IPS-18c (cell line): Measurements from ENCODE around the gene ENG.
"Not testable (repeated sequence)": the region's sequence is repeated elsewhere in the genome, so short reads cannot be mapped to it uniquely, and the experiment has no call there.

Experiments
- H3K4me3 ChIP-seq: 2 replicates; pipeline ENCODE4 v1.7.0; 2013; ENCODE audit warnings: low read depth, mild to moderate bottlenecking, low read length, moderate library complexity; ENCODE audit not compliant: insufficient read depth
- H3K9me3 ChIP-seq: one replicate; pipeline ENCODE4 v1.6.1; 2013; ENCODE audit warnings: mild to moderate bottlenecking, low read length, moderate library complexity; ENCODE audit not compliant: control insufficient read depth, insufficient read depth

The ENG gene

DNA sequence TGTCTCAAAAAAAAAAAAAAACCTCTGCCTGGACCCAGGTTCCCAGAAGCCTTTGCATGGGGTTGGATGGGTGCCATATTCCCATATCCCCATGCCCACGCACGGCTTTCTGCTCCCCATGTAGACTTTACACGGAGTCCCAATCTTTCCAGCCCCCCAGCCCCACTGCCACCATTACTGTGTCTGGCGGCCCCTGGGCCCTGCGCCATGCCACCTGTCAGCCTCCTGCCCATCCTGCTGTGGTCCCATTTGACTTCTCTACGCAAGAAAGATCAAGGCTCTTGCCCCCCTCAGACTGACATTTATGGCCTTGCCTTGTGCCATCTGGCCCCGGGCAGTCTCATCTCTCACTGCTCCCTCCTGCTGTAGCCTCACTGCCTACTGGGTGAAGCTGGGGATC lies 29.5 kb upstream of the ENG start:
- H3K4me3 ChIP-seq = no peak overlapping the region
- H3K9me3 ChIP-seq = no peaks in the 10 kb centered on the region

DNA sequence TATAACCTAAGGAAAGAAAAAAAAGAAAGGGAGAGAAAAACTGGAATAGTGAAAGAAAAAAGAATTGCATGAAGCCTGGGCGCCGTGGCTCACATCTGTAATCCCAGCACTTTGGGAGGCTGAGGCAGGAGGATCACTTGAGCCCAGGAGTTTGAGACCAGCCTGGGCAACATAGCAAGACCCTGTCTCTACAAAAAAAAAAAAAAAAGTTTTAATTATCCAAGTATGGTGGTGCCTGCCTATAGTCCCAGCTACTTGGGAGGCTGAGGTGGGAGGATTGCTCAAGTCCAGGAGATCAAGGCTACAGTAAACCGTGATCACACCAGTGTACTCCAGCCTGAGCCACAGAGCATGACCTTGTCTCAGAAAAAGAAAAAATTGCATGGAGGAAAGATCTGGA lies 27.3 kb upstream of the ENG start:
- H3K4me3 ChIP-seq, H3K9me3 ChIP-seq: not testable (repeated sequence)

DNA sequence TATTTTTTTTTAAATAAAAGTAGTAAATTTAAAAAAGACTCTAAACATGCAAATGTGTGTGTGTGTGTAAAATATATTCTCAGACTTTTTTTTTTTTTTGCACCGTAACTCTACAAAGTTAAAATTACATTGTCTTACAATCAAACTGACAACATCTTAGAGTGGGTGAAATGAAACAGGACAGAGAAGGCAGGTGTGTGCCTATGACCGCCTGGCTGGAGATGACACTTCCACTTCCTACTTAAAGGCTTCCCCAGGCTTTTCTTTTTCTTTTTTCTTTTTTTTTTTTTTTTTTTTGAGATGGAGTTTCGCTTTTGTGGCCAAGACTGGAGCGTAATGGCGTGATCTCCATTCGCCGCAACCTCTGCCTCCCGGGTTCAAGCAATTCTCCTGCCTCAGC lies 25.7 kb upstream of the ENG start:
- Histone ChIP-seq H3K4me3 (no peak overlapping the region), H3K9me3 (no peaks in the 10 kb centered on the region)

DNA sequence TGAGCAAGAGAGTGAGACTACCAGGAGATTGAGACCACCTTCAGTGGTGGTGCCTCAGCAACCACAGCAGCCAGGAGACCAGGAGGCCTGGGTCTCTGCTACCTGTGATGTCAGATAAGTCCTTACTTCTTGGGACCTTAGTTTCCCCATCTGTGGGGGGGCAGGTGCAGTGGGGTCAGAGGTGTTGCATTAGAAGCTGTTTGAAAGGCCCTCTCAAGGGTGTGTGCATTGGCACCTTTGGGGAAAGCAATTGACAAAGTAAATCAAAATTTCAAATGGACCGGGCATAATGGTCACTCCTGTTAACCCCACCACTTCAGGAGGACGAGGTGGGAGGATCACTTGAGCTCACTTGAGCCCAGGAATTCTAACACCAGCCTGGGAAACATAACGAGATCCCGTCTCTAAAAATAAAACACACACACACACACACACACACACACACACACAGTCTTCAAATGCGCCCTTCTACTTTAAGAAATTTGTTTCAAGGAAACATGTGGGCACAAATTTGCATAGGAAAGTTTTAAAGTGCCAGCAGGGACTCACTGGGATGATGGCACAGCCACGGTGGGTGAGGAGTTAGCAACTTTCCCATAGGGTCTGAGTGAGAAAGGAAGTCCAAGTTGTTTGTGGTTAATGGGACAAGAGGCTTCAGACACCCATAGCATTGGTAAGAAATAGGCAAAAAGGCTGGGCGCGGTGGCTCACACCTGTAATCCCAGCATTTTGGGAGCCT lies 24.4 kb upstream of the ENG start:
- no peak overlapping the region for H3K4me3 ChIP-seq

DNA sequence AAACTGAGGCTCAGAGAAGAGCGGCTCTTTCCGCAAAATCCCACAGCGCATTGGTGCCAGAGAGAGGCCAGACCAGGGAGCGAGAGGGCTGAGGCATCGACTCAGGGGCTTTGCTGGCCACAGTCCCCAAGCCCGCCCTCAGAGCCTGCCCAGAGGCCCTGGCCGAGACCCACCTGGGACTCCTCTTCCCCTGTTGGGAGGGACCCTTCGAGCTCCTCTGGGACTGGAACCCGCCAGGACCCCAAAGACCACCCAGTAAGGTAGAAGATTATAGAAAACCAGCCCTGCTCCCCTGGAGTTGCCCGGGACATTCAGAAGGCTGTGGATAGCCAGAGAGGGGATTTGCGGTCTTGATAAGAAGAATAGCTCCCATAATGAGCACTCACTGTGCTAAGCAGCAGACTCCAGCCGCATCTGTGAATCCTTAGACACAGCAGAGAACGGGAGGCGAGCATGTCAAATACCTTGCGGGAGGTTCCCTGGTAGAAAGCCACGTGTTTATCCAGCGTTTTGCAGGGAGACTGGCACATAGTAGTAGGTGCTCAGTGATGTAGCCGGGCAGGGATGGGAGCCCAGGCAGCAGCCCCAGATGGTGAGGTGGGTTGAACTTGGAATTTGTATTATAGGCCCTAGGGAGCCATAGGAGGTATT lies 23.7 kb upstream of the ENG start:
- H3K9me3 ChIP-seq = no peaks in the 10 kb centered on the region
- peak overlapping the region; percentile 71 for H3K4me3 ChIP-seq

More for the DNA sequence above, 24.4 kb upstream of the ENG start:
- no peaks in the 10 kb centered on the region for H3K9me3 ChIP-seq

DNA sequence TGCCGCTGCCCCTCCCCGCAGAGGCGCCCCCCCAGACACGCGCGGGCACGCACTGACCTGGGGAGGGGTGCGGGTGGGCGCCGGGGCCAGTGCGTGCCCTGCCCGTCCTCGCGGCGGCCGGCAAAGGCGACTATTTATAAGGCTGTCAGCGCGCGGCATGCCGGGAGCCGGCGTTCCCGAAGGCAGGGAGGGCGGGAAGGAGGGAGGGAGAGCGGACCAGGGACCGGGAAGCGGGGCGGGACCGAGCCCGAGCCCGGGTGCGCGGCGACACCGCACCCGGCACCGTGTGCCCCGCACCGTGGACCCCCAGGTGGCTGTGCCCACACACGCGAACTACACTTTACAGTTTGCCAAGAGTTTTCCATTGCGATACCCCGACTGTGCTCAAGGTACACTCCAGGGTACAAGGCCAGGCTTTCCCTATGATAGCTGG lies 23.1 kb upstream of the ENG start, which contains the start of gene AK1:
Gene AK1, minus strand, starts transcription at position 110 of the 433 bp plus-strand sequence. CDS start 3,058 bp downstream, outside the sequence.
- Histone ChIP-seq H3K4me3 (peak within 1 kb of the TSS; percentile 71), H3K9me3 (no peaks in the 10 kb centered on the region)

DNA sequence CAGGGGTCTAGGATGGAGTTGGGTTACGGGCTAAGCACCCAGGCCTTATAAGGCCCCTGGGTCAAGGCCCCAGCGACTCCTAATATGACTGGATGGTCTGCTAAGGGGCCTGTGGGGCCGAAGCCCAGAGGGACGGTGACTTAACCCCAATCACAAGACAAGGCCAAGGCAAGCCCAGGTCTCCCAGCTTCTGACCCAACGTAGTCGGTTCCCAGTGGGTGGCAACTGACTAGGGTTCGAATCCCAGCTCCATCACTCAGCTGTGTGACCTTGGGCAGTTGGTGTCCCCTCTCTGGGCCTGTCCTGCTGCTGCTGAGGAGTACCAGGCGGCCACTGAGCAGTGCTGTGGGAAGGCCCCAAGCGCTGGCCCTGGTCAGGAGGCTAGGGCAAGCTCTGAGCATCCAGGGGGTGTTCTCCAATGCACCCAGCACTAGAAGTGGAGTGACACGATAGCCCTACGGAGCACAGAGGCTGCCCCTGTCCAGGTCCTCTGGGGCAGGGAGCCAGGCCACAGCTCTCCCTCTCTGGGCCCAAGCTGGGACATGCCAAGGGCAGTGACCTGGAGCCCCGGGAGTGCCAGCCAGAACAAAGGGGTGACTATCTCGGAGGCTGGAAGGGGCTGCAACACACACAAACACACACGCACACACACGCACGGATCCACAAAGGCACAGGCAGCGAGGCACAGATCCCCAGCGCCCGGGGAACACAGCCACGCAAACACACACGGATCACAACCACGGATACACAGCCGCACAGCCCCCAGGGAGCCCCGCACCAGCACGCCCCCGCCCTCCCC lies 22.5 kb upstream of the ENG start:
- Histone ChIP-seq H3K4me3 (peak overlapping the region; percentile 71), H3K9me3 (no peaks in the 10 kb centered on the region)

DNA sequence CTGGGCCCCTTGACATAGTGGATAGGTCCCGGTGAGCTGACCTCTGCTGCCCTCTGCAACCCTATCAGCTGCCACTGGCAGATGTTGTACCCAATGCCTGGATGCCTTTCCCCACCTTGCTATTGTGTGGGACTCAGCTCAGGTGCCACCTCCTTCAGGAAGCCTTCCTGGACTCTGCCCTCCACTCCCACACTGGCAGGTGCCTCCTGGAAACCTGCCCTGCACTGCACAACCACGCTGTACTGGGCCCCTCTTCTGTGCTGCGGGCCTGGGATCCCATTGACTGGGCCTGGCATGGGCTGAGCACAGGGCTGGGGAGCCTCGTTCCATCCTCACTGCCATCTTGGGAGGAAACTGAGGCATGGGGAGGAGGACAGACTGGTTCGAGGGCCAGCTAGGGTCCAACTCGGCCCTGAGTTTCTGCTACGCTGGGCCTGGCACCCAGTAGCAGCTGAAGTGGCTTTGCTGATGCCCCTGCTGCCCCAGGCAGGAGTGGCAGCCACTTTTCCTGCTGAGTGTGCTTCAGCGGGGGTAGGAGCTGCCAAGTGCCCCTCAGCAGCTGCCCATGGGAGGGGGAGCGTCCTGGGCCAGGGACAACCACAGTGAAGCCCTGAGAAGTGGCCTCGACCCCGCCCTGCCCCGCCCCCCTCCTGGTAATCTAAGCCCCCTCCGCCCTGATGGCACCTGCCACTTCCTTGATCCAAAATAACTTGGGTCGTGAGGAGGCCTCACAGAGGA lies 21.7 kb upstream of the ENG start:
- H3K4me3 ChIP-seq = no peak overlapping the region; the same call in 1 of the 2 replicates

DNA sequence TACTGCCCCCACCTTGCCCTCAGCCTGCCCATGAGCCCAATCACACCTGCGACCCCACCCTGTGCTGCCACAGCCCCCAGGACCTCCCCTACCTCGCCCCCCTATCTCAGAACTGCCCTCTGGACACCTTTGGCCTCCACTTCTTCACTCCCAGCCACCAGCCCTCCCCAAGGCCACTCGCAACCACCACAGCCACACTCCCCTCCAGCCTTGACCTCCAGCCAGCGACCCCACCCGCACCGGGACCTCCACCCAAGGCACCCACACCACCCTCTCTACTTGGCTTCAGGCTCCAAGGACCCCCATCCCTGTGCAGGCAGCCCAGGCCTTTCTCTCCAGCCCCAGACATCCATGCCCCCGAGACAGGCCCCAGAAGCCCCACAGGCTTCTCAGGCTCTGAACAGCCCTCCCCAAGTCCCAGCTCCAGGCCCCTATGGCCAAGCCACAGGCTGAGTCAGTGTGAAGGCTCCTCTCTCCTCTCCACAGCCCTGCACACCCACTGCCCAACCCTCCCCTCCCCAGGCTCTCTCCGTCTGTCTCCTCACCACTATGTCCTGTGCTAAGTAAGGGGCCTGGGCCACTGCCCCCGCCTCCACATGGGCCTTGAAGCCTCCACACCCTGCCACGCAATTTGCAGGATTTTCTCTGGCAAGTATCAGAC lies 21.0 kb upstream of the ENG start:
- no peak overlapping the region for H3K4me3 ChIP-seq

More for the DNA sequence above, 21.7 kb upstream of the ENG start:
- no peaks in the 10 kb centered on the region for H3K9me3 ChIP-seq

DNA sequence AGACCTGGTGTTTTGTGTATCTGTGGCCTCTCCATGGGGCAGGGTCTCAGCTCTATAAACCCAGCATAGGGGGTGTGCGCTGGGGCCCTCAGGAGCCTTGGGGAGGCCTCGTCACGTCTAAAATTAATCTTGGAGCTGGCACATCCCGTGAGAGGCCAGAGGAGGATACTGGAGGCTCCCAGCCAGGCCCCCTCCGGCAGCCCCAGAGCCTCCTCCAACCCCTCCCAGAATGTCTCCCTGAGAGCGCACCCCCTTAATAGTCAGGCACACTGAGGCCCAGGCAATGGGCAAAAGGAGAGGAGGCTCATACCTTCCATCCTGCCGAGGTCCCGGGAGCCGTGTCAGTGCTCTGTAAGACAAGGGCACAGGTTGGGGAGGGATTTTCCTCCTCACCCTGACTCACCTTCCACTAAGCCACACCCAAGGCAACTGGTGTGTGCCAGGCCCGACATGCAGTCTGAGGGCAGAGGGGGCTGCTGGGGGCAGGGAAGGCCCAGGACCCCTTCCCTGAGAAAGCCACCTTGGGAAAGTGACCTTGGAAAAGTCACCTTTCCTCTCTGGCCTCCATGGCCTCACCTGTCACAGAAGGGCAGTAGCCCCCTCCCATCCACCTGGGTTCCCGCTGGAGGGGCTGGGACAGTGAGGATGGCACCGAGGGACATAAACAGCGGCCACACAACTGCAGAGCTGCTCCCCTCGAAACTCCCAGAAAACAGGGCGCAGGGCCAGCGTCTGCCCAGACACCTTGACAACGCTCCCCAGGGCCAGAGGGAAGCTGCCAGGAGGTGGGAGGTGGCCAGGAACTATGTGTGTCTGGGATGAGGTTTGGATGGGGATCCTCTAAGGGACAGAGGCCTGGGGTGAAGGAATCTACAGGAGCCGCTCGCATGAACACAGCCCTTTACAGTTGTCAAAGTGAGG lies 20.1 kb upstream of the ENG start:
- Histone ChIP-seq H3K4me3 (no peak overlapping the region), H3K9me3 (no peaks in the 10 kb centered on the region)

More for the DNA sequence above, 21.0 kb upstream of the ENG start:
- H3K9me3 ChIP-seq = no peaks in the 10 kb centered on the region

DNA sequence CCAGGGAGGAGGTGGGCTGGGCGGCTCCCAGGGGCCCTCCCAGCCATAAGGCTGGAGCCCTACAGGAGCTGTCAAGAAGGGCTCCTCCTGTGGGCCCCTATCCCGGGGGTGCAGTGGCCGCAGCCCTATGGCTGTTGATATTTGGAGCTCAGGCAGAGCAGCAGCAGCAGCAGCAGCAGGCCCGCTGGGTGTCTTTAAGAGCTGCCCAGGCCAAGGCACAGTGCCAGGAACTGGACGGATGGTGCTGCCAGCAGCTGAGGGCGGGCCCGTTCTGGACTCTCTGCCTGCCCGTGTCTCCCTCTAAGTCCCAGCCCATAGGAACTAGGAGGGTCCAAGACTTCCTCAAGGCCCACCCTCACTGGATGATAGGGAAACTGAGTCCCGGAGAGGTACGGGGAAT lies 19.4 kb upstream of the ENG start:
- Histone ChIP-seq H3K4me3 (no peak overlapping the region), H3K9me3 (no peaks in the 10 kb centered on the region)

DNA sequence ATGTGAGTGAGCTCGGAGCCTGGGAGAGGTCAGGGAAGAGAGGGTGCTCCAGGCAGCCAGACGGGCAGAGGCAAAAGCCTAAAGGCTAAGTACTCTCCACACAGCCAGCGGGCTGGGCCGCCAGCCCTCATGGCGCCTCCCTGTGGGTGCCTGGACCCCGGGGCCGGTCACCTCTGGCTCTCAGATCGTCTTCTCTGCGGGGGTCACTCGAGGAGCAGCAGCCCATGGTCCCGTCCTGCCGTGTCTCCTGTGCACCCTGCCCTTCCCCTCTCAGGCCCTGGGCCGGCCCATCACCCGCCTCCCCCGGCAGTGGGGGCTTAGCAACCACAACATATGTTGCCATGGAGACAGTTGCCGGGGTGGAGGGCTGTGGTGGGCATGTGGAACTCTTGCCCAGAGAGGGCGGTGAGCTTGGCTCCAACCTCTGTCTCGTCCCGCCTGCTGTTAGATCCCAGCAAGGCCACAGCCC lies 18.8 kb upstream of the ENG start:
- Histone ChIP-seq H3K4me3 (no peak overlapping the region), H3K9me3 (no peaks in the 10 kb centered on the region)

DNA sequence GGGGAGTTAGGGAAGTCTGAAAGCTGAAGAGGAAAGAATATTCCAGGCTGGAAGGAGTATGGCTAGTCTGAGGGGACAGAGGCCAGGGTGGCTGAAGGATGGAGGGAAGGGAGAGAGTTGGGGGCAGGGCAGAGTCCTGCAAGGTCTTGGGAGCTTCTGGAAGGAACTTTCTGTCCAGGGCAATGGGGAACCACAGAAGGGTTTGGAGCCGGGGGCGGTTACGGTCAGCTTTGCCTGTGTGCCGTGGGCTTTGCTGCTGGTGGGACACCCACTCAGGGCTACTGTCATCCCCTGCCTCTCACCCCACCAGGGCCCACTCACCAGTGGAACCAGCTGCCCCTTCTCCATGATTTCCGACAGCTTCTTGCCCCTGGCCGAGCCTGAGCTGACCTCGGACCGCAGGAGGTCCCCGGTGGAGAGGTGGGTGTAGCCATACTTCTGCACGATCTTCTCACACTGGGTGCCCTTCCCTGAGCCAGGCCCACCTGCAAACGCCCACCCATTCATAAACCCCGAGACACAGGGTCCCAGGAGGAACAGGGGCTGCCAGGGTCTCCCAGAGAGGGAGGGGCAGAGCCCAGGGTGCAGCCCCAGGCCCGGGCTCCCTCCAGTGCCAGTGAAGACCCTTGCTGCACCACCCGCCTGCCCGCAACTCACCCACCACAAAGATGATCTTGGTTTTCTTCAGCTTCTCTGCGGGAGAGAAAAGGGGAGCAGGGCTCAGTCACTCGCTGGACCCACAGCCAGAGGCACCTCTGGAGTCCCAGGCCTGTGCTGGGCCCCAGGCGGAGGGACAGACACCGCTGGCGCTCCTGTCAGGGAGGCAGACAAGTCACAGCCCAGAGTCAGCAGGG lies 18.1 kb upstream of the ENG start:
- H3K4me3 ChIP-seq = no peak overlapping the region
- H3K9me3 ChIP-seq = no peaks in the 10 kb centered on the region

DNA sequence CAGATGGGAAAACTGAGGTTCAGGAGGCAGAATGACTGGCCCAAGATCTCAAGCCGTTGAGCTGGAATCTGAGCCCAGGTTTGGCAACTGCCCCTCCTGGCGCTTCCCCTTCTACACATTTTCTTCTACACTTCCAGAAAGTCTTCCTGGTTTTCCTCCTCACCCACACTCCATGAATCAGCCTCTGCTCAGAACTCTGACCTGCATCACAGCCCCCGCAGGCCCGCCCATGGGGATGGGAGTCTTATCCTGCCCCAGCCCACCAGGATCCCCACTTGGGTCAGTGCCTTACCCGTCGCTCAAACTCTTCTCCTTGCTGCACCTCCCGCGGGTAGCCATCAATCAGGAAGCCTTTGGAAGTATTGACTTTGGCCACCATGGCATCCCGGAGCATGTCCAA lies 17.1 kb upstream of the ENG start:
- Histone ChIP-seq H3K4me3 (no peak overlapping the region), H3K9me3 (no peaks in the 10 kb centered on the region)

DNA sequence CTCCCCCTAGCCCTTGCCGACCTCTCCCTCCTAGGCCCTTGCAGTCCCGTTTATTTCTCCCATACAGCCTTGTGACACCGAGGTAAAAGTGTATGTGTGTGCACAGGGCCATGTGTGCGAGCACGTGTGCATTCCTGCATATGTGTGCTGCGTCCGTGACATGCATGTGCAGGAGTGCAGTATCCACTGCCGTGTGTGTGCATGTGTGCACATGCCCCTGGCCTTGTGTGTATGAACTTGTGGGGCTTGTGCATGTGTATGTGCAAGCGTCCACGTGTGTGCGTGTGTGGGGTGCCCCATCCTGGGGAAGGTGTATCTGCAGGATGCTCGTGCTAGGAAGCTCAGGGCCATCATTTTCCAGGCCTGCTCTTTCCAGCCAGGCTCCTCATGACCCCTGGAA lies 16.4 kb upstream of the ENG start:
- Histone ChIP-seq H3K9me3 (no peaks in the 10 kb centered on the region), H3K4me3 (no peak overlapping the region)
